Keratinocyte (primary cell): ENCODE data around the gene ATRNL1. TPM values are rescaled to one million over a fixed set of nuclear protein-coding genes. Genes with fewer than 3 reads are reported as not detected.
"Not testable (repeated sequence)": the region's sequence is repeated elsewhere in the genome, so short reads cannot be mapped to it uniquely, and the experiment has no call there.

Experiments used
- DNase-seq: peaks from one replicate; pipeline ENCODE4 v3.0.0-alpha.2; 2011; ENCODE audit warnings: low read depth, missing footprints, low spot score
- FAIRE-seq: peaks from 2 replicates; lab custom pipeline; 2011; peaks lifted over from hg19 to GRCh38; lab: Jason Lieb, UNC
- H2AFZ ChIP-seq: 2 replicates; pipeline ENCODE4 v1.6.0; 2012; ENCODE audit warnings: low read length, control low read depth, inconsistent platforms; ENCODE audit not compliant: control insufficient read depth
- H3K27ac ChIP-seq: 2 replicates; pipeline ENCODE4 v1.5.1; 2011; ENCODE audit warnings: low read length; ENCODE audit not compliant: control insufficient read depth, insufficient read depth
- H3K27me3 ChIP-seq: 3 replicates; pipeline ENCODE4 v1.6.0; 2011; ENCODE audit warnings: low read length; ENCODE audit not compliant: control insufficient read depth, insufficient read depth; ENCODE audit errors: extremely low read depth
- H3K36me3 ChIP-seq, 2 experiments: 2 replicates in 1 of 2; 3 replicates in 1 of 2; pipeline ENCODE4 v1.5.1; 2011; ENCODE audit warnings: low read length in 2 of 2, mild to moderate bottlenecking in 1 of 2; ENCODE audit not compliant: control insufficient read depth in 2 of 2, insufficient read depth in 2 of 2; ENCODE audit errors: extremely low read depth in 1 of 2
- H3K4me1 ChIP-seq: 3 replicates; pipeline ENCODE4 v1.5.1; 2011; ENCODE audit warnings: low read length; ENCODE audit not compliant: control insufficient read depth, insufficient read depth; ENCODE audit errors: extremely low read depth
- H3K4me2 ChIP-seq: 3 replicates; pipeline ENCODE4 v1.6.0; 2011; ENCODE audit warnings: low read depth, low read length; ENCODE audit not compliant: control insufficient read depth, insufficient read depth; ENCODE audit errors: extremely low read depth
- H3K4me3 ChIP-seq, 3 experiments: fragments of 200-600 bp in 1 of 3; sonication (generic) in 1 of 3; 2 replicates in 2 of 3; 3 replicates in 1 of 3; pipeline ENCODE4 v1.5.1; 2011 to 2016; ENCODE audit warnings: low read length in 3 of 3, mild to moderate bottlenecking in 3 of 3, control low read depth in 2 of 3, inconsistent platforms in 1 of 3, low read depth in 1 of 3, mixed read lengths in 1 of 3, mixed run types in 1 of 3, moderate library complexity in 1 of 3; ENCODE audit not compliant: control insufficient read depth in 2 of 3, insufficient read depth in 2 of 3; ENCODE audit errors: extremely low read depth in 1 of 3
- H3K79me2 ChIP-seq: 2 replicates; pipeline ENCODE4 v1.6.0; 2012; ENCODE audit warnings: low read length; ENCODE audit not compliant: control insufficient read depth, insufficient read depth
- H3K9ac ChIP-seq: 3 replicates; pipeline ENCODE4 v1.6.0; 2011; ENCODE audit warnings: low read length; ENCODE audit not compliant: control insufficient read depth, insufficient read depth; ENCODE audit errors: extremely low read depth
- H3K9me1 ChIP-seq: 3 replicates; pipeline ENCODE4 v1.6.0; 2011; ENCODE audit warnings: low read length; ENCODE audit not compliant: control insufficient read depth, insufficient read depth; ENCODE audit errors: extremely low read depth
- H3K9me3 ChIP-seq: 2 replicates; pipeline ENCODE4 v1.5.1; 2012; ENCODE audit warnings: low read depth, low read length; ENCODE audit not compliant: control insufficient read depth
- H4K20me1 ChIP-seq: 3 replicates; pipeline ENCODE4 v1.6.0; 2011; ENCODE audit warnings: low read length; ENCODE audit not compliant: control insufficient read depth, insufficient read depth; ENCODE audit errors: extremely low read depth
- EZH2 ChIP-seq: IDR thresholded peaks from one replicate; pipeline ENCODE4 v1.6.1; 2012; ENCODE audit warnings: inconsistent platforms, mild to moderate bottlenecking, low read length, moderate library complexity
- dilution Hi-C: fragments of 300-500 bp; cut with MboI; formaldehyde crosslinking; loops from one replicate; pipeline ENCODE4 v1.7.0; 2020; ENCODE audit warnings: low sequenced_read_pairs; ENCODE audit not compliant: extremely low pct_ligation_motif_present
- polyA plus RNA-seq, 5 experiments: library from polyadenylated mRNA; depleted of rRNA in 3 of 5; stranded (reverse) in 3 of 5; stranded (forward) in 1 of 5; unstranded in 1 of 5; fragments of >200 nt; gene quantifications; 1 replicate in 1 of 5; 2 replicates in 3 of 5; 3 replicates in 1 of 5; pipeline versions ENCODE4 v1.2.1 to v1.2.3, GENCODE V29; 2011 to 2012; ENCODE audit warnings: missing spikeins in 2 of 5, low read depth in 1 of 5, low replicate concordance in 1 of 5
- TF ChIP-seq, protein P1 (sequence below), 3 experiments: IDR thresholded peaks in 1 of 3; conservative IDR thresholded peaks in 1 of 3; optimal IDR thresholded peaks in 1 of 3; 2 replicates in 2 of 3; 3 replicates in 1 of 3; pipeline versions ENCODE3 to v1.5.1; 2011; ENCODE audit warnings: low read length in 3 of 3, mild to moderate bottlenecking in 3 of 3, moderate library complexity in 2 of 3, control low read depth in 1 of 3, inconsistent platforms in 1 of 3; ENCODE audit not compliant: insufficient read depth in 2 of 3; ENCODE audit errors: extremely low read depth in 1 of 3

The ATRNL1 gene
- polyA plus RNA-seq, 1 donor (not counting 4 experiments of a cell fraction or from before 2014, with no cell fraction given), result 0.07 TPM

DNA sequence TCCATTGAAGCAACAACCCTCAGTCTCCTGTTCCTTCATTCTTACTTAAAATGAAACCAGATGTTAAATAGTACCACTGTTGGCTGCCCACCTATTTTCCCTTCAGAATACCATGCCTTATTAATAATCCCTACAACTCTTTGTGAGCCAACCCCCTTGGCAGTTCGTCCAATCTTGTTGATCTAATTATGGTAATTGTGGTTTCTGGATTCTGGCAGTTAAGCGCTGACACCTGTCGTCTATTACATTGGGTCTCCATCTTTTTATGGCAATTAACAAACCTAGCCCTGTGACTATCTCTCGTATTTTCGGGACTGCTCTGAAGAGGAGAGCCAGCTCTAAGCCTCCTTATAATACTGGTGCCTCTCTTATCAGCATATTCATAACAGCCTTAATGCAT lies 432.0 kb downstream of the ATRNL1 start:
- TF ChIP-seq EZH2, result no peak
- TF ChIP-seq, protein P1, sequence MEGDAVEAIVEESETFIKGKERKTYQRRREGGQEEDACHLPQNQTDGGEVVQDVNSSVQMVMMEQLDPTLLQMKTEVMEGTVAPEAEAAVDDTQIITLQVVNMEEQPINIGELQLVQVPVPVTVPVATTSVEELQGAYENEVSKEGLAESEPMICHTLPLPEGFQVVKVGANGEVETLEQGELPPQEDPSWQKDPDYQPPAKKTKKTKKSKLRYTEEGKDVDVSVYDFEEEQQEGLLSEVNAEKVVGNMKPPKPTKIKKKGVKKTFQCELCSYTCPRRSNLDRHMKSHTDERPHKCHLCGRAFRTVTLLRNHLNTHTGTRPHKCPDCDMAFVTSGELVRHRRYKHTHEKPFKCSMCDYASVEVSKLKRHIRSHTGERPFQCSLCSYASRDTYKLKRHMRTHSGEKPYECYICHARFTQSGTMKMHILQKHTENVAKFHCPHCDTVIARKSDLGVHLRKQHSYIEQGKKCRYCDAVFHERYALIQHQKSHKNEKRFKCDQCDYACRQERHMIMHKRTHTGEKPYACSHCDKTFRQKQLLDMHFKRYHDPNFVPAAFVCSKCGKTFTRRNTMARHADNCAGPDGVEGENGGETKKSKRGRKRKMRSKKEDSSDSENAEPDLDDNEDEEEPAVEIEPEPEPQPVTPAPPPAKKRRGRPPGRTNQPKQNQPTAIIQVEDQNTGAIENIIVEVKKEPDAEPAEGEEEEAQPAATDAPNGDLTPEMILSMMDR (optimal IDR thresholded peaks at IDR 0.05 in 1 of 3, IDR thresholded peaks at IDR 0.05 in 1 of 3, conservative IDR thresholded peaks at IDR 0.05 in 1 of 3; ENCODE audit: extremely low read depth in 1 of 3, insufficient read depth in 2 of 3, low read length in 3 of 3), result no peak
- H3K4me2 ChIP-seq, result no peak overlapping the region
- dilution Hi-C loops, result no loop called here
- FAIRE-seq, result no peak
- H3K4me1 ChIP-seq, result no peaks in the 10 kb centered on the region
- no peaks in the 10 kb centered on the region for H3K79me2 ChIP-seq
- no peaks in the 10 kb centered on the region for H3K36me3 ChIP-seq
- H4K20me1 ChIP-seq, result no peaks in the 10 kb centered on the region
- H3K27ac ChIP-seq, result no peak overlapping the region
- no peaks in the 10 kb centered on the region for H3K9me1 ChIP-seq
- no peak for DNase-seq
- H3K9ac ChIP-seq, result no peak overlapping the region
- no peak overlapping the region for H3K4me3 ChIP-seq
- no peaks in the 10 kb centered on the region for H3K9me3 ChIP-seq
- H3K27me3 ChIP-seq, result no peaks in the 10 kb centered on the region
- no peak overlapping the region for H2AFZ ChIP-seq

- H3K4me1 ChIP-seq, H2AFZ ChIP-seq, H3K4me3 ChIP-seq, H3K9ac ChIP-seq, H3K79me2 ChIP-seq, H3K9me1 ChIP-seq, H3K36me3 ChIP-seq, H4K20me1 ChIP-seq, DNase-seq, H3K27ac ChIP-seq, H3K4me2 ChIP-seq, H3K9me3 ChIP-seq, H3K27me3 ChIP-seq, dilution Hi-C loops, FAIRE-seq: not testable (repeated sequence)
Observed at GRCh38 chr10:115527682-115528081, 434.5 kb downstream of the ATRNL1 start.

DNA sequence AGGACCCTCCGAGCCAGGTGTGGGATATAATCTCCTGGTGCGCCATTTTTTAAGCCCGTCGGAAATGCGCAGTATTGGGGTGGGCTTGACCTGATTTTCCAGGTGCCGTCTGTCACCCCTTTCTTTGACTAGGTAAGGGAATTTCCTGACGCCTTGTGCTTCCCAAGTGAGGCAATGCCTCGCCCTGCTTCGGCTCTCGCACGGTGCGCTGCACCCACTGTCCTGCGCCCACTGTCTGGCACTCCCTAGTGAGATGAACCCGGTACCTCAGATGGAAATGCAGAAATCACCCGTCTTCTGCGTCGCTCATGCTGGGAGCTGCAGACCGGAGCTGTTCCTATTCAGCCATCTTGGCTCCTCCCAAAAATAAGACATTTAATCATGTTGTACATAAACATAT lies 443.2 kb downstream of the ATRNL1 start:
- H3K27me3 ChIP-seq, dilution Hi-C loops, H2AFZ ChIP-seq, H4K20me1 ChIP-seq, H3K4me2 ChIP-seq, DNase-seq, H3K9me3 ChIP-seq, H3K9ac ChIP-seq, H3K4me1 ChIP-seq, H3K36me3 ChIP-seq, FAIRE-seq, H3K4me3 ChIP-seq, H3K9me1 ChIP-seq, H3K79me2 ChIP-seq, H3K27ac ChIP-seq: not testable (repeated sequence)
